ENCODE results near the gene WDR74. TPM values are rescaled to one million over a fixed set of nuclear protein-coding genes. Genes with fewer than 3 reads are reported as not detected.
"Not testable (repeated sequence)": the region's sequence is repeated elsewhere in the genome, so short reads cannot be mapped to it uniquely, and the experiment has no call there.

WDR74 gene
- total RNA-seq, 1 experiment from 2014 or later, result 115 TPM

- Mint-ChIP-seq H3K4me1 (ENCODE audit: low read depth, unreplicated experiment) (peaks cover 33% of the 10 kb centered on the region), H3K36me3 (ENCODE audit: insufficient read depth, unreplicated experiment) (peaks cover 77% of the 10 kb centered on the region), H3K9me3 (ENCODE audit: unreplicated experiment) (no peaks in the 10 kb centered on the region), H3K27me3 (ENCODE audit: insufficient read depth, unreplicated experiment) (no peaks in the 10 kb centered on the region), H3K4me3 (ENCODE audit: unreplicated experiment) (no peak overlapping the region), H3K27ac (ENCODE audit: unreplicated experiment) (no peak overlapping the region)
- POLR2A ChIA-PET, result interaction anchor here (0.7 to 1.2 kb wide), 3 partner anchors 9 to 23 kb away, joined by 3 read pairs; partner anchors contain the start of gene SLC3A2
- CTCF ChIA-PET, result interaction anchor here (0.5 to 1.2 kb wide), 2 partner anchors 42 to 77 kb away, joined by 4 to 5 read pairs; no protein-coding TSS in a partner anchor
- no TSS peak for BruUV-seq (replicated peaks)
- intact Hi-C loops (cut with micrococcal nuclease; ENCODE audit: unreplicated experiment), result loop anchor here (2.0 kb wide), 1 partner anchor 59 kb away; the partner anchor contains the start of gene NXF1
- Histone ChIP-seq H3K4me3 (ENCODE audit: low read depth, low read length) (no peak overlapping the region), H3K4me1 (peaks cover 20% of the 10 kb centered on the region), H3K27me3 (replicated peaks; ENCODE audit: control insufficient read depth, insufficient read depth, low read length) (no peaks in the 10 kb centered on the region), H3K36me3 (ENCODE audit: control insufficient read depth, insufficient read depth, low read length) (no peaks in the 10 kb centered on the region), H3K9me3 (no peaks in the 10 kb centered on the region)
- TF ChIP-seq, protein P1, sequence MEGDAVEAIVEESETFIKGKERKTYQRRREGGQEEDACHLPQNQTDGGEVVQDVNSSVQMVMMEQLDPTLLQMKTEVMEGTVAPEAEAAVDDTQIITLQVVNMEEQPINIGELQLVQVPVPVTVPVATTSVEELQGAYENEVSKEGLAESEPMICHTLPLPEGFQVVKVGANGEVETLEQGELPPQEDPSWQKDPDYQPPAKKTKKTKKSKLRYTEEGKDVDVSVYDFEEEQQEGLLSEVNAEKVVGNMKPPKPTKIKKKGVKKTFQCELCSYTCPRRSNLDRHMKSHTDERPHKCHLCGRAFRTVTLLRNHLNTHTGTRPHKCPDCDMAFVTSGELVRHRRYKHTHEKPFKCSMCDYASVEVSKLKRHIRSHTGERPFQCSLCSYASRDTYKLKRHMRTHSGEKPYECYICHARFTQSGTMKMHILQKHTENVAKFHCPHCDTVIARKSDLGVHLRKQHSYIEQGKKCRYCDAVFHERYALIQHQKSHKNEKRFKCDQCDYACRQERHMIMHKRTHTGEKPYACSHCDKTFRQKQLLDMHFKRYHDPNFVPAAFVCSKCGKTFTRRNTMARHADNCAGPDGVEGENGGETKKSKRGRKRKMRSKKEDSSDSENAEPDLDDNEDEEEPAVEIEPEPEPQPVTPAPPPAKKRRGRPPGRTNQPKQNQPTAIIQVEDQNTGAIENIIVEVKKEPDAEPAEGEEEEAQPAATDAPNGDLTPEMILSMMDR (IDR thresholded peaks at IDR 0.05; ENCODE audit: insufficient read depth in 1 of 2, low read depth in 1 of 2, low read length in 1 of 2, severe bottlenecking in 1 of 2, unreplicated experiment in 1 of 2), result no peak
- DNase-seq, result no peak
Observed at GRCh38 chr11:62863687-62864335, 24.4 kb upstream of the WDR74 start.

DNA sequence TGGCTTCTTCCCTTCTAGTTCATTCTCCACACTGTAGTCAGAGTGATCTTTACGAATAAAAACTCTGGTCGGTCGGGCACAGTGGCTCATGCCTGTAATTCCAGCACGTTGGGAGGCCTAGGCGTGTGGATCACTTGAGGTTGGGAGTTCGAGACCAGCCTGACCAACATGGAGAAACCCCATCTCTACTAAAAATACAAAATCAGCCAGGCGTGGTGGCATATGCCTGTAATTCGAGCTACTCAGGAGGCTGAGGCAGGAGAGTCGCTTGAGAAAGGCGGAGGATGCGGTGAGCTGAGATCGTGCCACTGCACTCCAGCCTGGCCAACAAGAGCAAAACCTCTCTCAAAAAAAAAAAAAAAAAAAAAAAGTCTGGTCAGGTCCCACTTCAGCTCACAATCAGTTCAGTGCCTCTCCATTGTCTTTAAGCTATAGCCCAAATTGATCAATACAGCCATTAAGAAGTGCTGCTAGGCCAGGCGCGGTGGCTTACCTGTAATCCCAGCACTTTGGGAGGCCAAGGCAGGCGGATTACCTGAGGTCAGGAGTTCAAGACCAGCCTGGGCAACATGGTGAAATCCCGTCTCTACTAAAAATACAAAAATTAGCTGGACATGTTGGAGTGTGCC is 22.3 kb upstream of the WDR74 start:
- not testable (repeated sequence) for H3K36me3 ChIP-seq (ENCODE audit: control insufficient read depth, insufficient read depth, low read length); H3K4me3 ChIP-seq (ENCODE audit: low read depth, low read length); H3K9me3 ChIP-seq; H3K27me3 Mint-ChIP-seq (ENCODE audit: insufficient read depth, unreplicated experiment); H3K9me3 Mint-ChIP-seq (ENCODE audit: unreplicated experiment); H3K27me3 ChIP-seq (replicated peaks; ENCODE audit: control insufficient read depth, insufficient read depth, low read length); DNase-seq; H3K27ac Mint-ChIP-seq (ENCODE audit: unreplicated experiment); H3K4me3 Mint-ChIP-seq (ENCODE audit: unreplicated experiment); BruUV-seq (replicated peaks)
- peaks cover 29% of the 10 kb centered on the region for H3K4me1 ChIP-seq
- Mint-ChIP-seq H3K4me1 (ENCODE audit: low read depth, unreplicated experiment) (peaks cover 47% of the 10 kb centered on the region), H3K36me3 (ENCODE audit: insufficient read depth, unreplicated experiment) (peaks cover 76% of the 10 kb centered on the region)
- intact Hi-C loops (cut with micrococcal nuclease; ENCODE audit: unreplicated experiment), result loop anchor here (1.0 to 2.0 kb wide), 4 partner anchors 19 to 75 kb away; partner anchors contain the start of genes NXF1 and TMEM223
- ChIA-PET CTCF (interaction anchor here (0.6 to 1.3 kb wide), 5 partner anchors 20 to 1232 kb away, joined by 3 to 6 read pairs (median 3); no protein-coding TSS in a partner anchor), POLR2A (interaction anchor here (0.6 to 1.9 kb wide), 2 partner anchors 12 to 20 kb away, joined by 4 to 14 read pairs; no protein-coding TSS in a partner anchor)

- peaks cover 29% of the 10 kb centered on the region for H3K4me1 ChIP-seq
- H3K27ac Mint-ChIP-seq (ENCODE audit: unreplicated experiment), result peak overlapping the region; percentile 51
- H3K4me3 ChIP-seq (ENCODE audit: low read depth, low read length), result no peak overlapping the region
- H3K27me3 Mint-ChIP-seq (ENCODE audit: insufficient read depth, unreplicated experiment), result no peaks in the 10 kb centered on the region
- no peak for DNase-seq
- POLR2A ChIA-PET, result interaction anchor here (1.9 kb wide), 1 partner anchor 20 kb away, joined by 14 read pairs; no protein-coding TSS in a partner anchor
- intact Hi-C loops (cut with micrococcal nuclease; ENCODE audit: unreplicated experiment), result no loop called here
- TF ChIP-seq, protein P1 (IDR thresholded peaks at IDR 0.05; ENCODE audit: insufficient read depth in 1 of 2, low read depth in 1 of 2, low read length in 1 of 2, severe bottlenecking in 1 of 2, unreplicated experiment in 1 of 2), result no peak
- H3K4me1 Mint-ChIP-seq (ENCODE audit: low read depth, unreplicated experiment), result peaks cover 47% of the 10 kb centered on the region
- H3K9me3 Mint-ChIP-seq (ENCODE audit: unreplicated experiment), result no peaks in the 10 kb centered on the region
- no peaks in the 10 kb centered on the region for H3K27me3 ChIP-seq (replicated peaks; ENCODE audit: control insufficient read depth, insufficient read depth, low read length)
- CTCF ChIA-PET, result interaction anchor here (1.1 to 1.3 kb wide), 3 partner anchors 20 to 75 kb away, joined by 3 to 6 read pairs (median 4); no protein-coding TSS in a partner anchor
- H3K36me3 Mint-ChIP-seq (ENCODE audit: insufficient read depth, unreplicated experiment), result peaks cover 74% of the 10 kb centered on the region
- no peaks in the 10 kb centered on the region; the same call in 1 of the 2 replicates for H3K36me3 ChIP-seq (ENCODE audit: control insufficient read depth, insufficient read depth, low read length)
- no TSS peak for BruUV-seq (replicated peaks)
- no peaks in the 10 kb centered on the region for H3K9me3 ChIP-seq
- H3K4me3 Mint-ChIP-seq (ENCODE audit: unreplicated experiment), result peak overlapping the region; percentile 42
Observed at GRCh38 chr11:62860835-62861563, 21.6 kb upstream of the WDR74 start.

DNA sequence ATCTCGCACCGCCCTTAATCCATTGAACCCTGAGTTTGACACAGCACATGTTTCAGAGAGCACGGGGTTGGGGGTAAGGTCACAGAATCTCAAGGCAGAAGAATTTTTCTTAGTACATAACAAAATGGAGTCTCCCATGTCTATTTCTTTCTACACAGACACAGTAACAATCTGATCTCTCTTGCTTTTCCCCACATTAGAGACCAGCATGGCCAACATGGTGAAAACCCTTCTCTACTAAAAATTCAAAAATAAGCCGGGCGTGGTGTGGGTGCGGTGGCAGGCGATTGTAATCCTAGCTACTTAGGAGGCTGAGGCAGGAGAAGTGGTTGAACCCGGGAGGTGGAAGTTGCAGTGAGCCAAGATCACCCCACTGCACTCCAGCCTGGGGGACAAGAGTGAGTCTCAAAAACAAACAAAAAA is 19.9 kb upstream of the WDR74 start:
- intact Hi-C loops (cut with micrococcal nuclease; ENCODE audit: unreplicated experiment), result loop anchor here (10.0 kb wide), 1 partner anchor 134 kb away; the partner anchor contains the start of genes HNRNPUL2 and TTC9C
- CTCF ChIA-PET, result not testable (repeated sequence)

More for the DNA sequence above, 19.9 kb upstream of the WDR74 start:
- H3K27me3 Mint-ChIP-seq (ENCODE audit: insufficient read depth, unreplicated experiment); H3K36me3 ChIP-seq (ENCODE audit: control insufficient read depth, insufficient read depth, low read length); BruUV-seq (replicated peaks); DNase-seq; H3K27me3 ChIP-seq (replicated peaks; ENCODE audit: control insufficient read depth, insufficient read depth, low read length); H3K4me3 ChIP-seq (ENCODE audit: low read depth, low read length); H3K9me3 ChIP-seq; POLR2A ChIA-PET; H3K9me3 Mint-ChIP-seq (ENCODE audit: unreplicated experiment): not testable (repeated sequence)
- Mint-ChIP-seq H3K4me3 (ENCODE audit: unreplicated experiment) (peak overlapping the region; percentile 42), H3K27ac (ENCODE audit: unreplicated experiment) (peak overlapping the region; percentile 51), H3K36me3 (ENCODE audit: insufficient read depth, unreplicated experiment) (peaks cover 83% of the 10 kb centered on the region), H3K4me1 (ENCODE audit: low read depth, unreplicated experiment) (peaks cover 42% of the 10 kb centered on the region)
- H3K4me1 ChIP-seq, result peaks cover 29% of the 10 kb centered on the region
